NCI-H2171 treated with DMSO at 0.1 percent for 48 hours (cell line): Measurements from ENCODE around the gene ANO4.
"Not testable (repeated sequence)": the region's sequence is repeated elsewhere in the genome, so short reads cannot be mapped to it uniquely, and the experiment has no call there.

Source experiments
- DNase-seq: peaks from one replicate; lab custom pipeline; 2025; lab: John Stamatoyannopoulos, UW

ANO4 gene

DNA sequence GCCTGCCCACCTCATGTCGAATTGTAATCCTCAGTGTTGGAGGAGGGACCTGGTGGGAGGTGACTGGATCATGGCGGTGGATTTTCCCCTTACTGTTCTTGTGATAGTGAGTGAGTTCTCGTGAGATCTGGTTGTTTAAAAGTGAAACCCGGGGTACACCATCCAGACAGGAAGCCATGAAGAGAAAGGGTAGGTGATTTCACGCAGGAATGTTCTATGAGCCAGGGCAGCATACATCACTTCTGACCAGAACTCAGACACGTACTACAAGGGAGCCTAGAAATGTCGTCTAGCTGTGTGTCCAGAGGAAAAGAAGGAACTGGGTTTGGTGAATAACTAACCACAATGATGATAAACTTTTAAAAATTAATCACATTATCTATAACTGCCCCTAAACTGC lies 80.6 kb downstream of the ANO4 start:
- DNase-seq, result no peak

DNA sequence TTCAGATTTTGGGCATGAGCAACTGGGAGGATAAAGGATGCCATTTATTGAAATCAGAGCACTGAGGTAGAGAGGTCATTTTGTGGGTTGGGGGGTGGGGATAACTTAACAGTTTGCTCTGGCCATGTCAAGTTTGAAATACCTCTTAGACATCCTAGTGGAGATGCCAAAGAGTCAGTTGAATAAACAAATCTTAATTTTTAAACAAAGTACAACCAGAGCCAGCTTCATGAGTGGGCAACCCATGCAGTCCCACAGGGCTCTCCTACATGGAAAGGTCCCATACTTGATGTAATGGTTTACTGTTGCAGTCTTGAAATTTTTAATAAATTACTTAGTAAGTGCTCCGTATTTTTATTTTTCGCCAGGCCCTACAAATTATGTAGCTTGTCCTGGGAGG lies 81.2 kb downstream of the ANO4 start:
- no peak for DNase-seq

DNA sequence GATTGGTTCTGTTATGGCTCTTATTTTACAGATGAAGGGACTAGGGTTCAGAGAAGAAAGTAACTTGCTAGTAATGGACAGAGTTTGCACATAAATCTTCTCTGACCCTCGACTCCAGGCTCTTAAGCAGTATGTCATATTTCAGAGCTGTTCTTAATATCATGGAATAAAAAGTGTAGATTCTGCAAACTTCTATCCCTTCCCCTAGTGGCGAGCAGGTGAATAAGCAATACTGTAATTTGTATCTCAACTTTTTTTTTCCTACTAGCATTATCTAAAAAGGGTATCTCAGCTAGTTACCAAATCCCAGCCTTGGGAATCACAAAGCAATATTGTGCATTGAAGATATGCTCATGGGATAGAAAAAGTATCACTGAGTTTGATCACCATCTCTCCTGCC lies 83.2 kb downstream of the ANO4 start:
- no peak for DNase-seq

DNA sequence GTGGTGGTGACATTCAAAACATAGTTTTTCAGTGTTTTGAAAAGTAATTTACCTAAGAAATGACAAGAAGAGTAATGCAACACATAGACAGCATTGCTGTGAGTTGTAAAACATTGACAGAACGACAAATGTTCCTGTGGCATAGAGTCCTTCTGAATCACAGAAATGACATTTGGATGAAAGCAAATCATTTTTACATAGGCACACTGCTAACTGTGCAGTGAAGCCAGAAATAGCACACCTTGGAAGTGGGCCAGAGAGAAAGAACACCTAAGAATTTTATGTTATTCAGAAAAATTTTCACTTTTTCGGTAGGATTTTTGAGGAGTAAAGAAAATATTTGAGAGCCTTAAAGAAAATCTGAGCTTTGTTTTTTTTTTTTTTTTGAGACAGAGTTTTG lies 100.6 kb downstream of the ANO4 start:
- no peak for DNase-seq

DNA sequence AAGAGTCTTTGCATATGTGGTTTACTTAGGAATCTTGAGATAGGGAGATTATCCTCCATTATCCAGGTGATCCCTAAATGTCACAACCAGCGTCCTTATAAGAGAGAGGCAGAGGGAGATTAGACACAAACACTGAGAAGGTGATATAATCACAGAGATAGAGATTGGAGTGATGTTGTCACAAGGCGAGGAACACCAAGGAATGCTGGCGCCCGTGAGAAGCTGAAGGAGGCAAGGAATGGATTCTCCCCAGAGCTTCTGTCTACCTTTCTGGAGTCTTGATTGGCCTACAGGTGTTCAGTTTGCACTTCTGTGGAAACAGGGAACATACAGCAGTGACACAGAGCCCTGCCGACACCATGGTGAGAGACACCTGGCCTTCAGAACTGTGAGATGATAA lies 101.6 kb downstream of the ANO4 start:
- no peak for DNase-seq

DNA sequence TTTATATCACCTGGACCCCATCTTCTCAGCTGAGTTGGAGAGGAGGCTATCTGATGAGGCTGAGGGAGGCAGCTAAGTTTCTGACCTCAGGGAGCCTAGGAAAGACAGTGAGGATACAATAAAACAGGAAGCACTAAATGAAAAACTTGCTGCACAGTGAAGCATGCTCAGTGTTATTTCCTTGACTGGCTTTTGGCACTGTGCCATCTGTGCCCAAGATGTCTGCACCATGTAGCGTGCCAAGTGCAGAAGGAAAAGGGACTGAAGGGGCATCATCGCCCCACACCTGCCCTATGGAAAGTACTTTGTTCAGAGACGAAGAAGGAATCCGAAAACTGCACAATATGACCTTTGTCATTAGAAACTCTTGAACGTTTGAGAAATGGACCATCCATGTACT lies 102.7 kb downstream of the ANO4 start:
- DNase-seq, result peak; percentile 9

DNA sequence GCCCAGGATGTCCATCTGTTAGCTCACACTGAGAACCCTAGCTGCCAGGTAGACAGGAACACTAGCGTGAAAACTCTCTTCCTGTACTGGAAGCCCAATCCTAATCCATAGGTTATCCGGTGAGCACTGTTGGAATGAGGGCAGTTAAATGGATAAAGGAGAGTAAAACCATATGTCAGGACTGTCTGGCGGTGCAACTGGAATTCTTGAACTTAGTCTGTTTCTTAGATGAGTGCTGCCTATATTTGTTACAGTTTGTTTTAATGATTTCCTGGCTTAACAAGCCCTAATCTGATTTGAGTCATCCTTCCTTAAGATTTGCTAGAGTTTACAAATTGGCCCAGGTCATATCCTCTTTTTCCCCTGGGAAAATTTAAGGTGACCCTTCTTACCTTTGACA lies 104.7 kb downstream of the ANO4 start:
- DNase-seq, result no peak

DNA sequence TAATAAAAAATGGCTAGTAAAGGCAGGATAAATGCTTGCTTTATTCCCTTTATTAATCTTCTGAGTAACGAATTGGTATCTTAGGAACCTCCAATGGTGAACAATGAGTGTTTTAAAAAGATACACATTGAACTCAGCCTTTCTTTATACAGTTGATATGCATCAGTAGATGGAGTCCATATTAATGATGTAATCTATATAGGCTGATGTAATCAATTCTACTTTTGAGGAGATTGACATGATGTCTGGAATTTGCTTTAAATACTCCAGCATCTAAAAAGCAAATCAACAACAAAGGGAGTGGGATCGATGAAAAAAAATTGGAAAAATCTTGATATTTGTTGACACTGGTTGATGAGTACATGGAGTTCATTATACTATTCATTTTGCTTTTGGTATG lies 106.2 kb downstream of the ANO4 start:
- DNase-seq, result no peak

DNA sequence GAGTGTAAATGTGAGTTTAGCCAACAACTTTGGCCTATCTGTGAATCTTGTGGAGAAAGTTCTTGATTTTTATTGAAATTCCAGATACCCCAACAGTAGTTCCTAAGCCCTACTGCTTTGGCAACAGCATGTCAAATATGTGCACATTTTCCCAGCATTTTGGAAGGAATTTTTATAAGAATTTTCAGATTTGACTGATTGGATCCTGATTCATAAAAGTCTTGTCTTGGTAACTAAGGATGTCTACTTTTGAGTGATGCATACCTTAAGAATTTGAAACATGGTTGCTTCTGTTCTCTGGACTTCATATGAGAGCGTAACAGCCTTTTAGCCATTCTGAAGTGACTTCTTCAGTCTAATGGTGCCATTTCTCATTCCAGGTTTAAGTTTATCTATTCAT lies 106.7 kb downstream of the ANO4 start:
- DNase-seq, result no peak

DNA sequence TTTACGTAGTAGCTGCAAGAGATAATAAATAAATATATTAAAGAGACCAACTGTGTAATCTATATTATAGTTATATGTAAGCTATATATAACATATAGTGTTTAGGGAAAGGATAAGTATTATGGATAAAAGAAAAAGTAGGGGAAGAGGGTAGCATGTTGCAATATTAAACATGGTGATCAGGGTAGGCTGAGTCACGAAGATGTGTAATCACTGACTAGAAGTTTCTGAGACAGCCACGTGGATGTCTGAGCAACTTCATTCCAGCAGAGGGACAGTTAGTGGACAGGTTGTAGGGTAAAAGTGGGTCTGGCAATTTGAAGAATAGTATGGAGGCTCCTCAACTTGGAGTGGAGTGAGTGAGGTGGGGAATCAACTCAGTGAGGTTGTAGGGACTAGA lies 109.7 kb downstream of the ANO4 start:
- no peak for DNase-seq

DNA sequence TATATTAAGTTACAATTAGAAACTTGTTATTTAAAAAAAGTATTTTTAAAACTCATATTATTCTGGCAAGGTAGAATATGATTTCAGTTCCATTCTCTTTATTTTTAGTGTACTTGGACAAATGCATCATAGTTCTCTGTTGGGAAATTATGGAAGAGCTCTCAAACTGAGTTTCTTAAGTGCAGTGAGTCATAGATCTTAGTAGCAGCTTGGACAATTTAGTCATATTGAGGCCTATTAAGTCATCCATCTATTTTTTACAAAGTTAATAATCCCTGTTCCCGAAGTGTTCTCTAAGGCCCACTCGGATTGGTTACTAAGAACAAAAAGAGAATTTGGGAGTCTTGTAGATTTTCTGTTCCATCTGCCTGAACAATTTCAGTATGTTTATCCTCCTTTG lies 113.9 kb downstream of the ANO4 start:
- no peak for DNase-seq

DNA sequence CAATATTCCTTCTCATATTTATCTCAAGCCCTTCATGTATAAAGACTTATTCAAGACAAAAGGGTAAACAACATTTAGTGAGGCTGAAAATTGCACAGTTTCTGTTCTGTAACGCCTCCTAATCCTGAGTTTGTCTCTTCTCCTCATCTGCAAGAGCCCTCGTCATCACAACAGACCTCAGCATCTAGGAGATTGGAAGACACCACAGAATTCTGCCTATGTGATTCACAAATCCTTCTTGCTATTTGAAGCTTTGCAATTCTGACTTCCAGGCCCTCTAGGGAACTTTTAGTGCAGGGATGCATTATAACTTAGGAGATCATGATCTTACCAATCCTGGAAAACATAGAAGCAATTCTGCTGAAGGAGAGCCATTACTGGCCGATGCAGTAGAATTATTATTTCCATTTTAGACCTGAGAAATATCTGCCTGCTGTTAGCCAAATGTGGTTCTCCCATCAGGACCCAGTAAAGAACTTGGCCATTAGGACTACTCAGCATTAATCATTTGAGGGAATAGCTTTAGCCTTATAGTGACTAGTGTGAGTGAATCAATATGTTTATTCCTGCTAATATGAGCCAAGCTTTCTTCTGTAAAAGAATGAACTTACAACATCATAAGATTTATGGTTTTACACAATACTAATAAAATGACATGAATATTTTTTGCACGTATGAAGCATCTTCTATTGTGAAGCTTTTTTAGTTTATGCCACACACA lies 119.5 kb downstream of the ANO4 start:
- DNase-seq, result no peak

DNA sequence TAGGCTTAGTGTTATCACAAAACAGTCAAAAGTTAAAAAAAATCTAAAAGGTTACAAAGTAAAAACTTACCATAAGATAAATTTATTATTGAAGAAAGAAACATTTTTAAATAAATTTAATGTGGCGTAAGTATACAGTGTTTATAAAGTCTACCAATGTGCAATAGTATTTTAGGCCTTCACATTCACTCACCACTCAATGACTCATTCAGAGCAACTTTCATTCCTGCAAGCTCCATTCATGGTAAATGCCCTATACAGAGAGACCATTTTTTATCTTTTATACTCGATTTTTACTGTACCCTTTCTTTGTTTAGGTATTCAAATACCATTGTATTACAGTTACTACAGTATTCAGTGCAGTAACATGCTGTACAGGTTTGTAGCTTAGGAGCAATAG lies 124.5 kb downstream of the ANO4 start:
- no peak for DNase-seq

DNA sequence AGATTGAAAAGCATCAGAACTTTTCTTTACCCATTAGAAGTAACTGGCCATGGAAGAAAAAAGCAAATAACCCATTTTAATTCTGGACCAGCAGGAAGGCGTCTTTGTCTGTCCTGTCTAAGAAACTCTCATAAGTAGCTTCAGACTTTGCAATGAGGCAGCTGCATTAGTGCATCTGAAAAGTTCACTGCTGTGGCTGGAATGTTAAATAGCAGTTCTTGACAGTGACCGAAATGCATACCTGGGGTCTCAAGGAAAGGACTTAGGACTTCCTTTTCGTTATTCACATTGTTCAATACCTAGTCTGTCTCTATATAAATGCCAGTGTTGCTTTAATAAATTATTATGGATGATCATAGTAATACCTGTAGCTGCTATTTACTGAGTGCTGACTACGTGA lies 125.9 kb downstream of the ANO4 start:
- DNase-seq, result no peak

DNA sequence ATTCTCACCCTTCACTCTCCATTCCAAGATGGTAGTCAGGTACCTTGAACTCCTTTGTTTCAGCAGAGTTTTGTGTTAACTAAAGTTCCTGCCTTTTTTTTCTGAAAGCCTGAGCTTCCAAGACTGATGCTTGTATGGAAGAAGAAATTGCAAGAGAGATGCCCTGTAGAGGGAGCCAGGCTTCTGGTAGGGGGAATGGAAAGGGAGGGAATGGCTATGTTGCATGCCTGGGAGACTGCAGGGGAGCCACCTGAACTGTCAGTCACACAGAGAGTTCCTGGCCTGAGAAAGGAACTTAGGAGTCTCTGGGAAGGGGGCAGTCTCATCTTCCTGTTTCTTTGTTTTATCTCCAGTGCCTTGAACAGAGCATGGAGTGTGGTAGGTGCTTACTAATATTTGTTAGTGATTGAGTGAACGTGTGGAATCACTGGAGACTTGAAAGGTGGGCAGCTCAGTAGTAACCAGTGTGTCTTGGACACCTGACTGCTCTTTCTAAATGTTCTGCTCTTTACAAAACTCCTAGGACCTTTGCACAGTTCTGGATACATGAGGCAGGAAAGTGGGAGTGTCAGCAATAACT lies 132.2 kb downstream of the ANO4 start:
- peak; percentile 29 for DNase-seq

DNA sequence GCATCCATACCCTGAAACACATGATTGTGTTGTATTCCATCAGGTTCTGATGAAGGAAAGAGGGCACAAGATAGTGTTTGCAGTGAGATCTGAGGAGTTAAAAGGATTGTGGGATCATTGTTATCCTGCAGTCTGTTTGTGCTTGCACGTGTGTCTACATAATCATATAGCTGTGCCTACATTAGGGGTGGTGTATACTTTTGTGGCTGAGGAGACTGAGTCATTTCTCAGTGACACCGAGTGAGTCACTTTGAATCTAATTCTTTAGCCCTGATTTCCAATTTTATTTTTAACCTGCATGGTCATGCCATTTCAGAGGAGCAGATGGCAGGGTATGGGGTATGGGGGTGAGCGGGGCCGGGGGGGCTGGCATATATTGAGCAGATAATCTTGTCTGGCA lies 133.2 kb downstream of the ANO4 start:
- no peak for DNase-seq

DNA sequence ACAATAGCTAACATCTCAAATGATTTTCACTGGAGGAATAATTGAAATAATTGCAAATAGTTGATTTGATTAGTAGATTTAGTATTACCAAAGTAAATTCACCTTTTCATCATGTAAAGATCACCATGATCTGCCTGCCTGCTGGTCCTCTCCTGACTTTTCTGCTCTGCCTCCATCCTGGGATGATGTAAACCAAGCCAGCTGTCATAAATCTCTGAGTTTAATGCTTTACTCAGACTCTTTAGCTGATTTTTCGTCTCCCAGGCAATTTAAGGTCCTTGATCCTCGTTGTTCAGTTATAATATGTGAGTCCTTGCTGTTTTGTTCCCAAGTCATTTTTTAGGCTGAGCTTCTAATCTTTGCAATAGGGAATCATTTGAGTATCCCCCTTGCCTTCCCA lies 138.0 kb downstream of the ANO4 start:
- DNase-seq, result no peak

DNA sequence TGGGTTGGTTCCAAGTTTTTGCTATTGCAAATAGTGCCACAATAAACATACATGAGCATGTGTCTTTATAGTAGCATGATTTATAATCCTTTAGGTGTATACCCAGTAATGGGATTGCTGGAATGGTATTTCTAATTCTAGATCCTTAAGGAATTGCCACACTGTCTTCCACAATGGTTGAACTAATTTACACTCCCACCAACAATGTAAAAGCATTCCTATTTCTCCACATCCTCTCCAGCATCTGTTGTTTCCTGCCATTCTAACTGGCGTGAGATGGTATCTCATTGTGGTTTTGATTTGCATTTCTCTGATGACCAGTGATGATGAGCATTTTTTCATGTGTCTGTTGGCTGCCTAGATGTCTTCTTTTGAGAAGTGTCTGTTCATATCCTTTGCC lies 139.0 kb downstream of the ANO4 start:
- not testable (repeated sequence) for DNase-seq

DNA sequence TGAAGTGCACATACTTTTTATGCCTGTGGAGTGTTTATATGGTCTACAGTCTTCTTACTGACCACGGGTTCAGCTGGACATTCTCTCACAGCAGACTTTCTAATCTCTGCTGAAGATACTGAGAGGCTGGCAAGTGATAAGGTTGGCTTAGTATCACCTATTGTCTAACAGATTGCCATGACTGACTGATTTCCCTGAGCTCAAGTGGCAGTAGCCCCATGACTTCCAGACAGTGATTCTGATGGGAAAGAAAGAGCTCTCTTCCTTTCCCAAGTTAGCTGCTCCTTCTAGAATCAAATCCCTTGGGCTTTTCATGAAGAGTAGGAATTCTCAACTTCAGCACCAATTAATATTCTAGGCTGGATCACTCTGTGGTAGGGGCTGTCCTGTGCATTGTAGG lies 141.4 kb downstream of the ANO4 start:
- DNase-seq, result no peak

DNA sequence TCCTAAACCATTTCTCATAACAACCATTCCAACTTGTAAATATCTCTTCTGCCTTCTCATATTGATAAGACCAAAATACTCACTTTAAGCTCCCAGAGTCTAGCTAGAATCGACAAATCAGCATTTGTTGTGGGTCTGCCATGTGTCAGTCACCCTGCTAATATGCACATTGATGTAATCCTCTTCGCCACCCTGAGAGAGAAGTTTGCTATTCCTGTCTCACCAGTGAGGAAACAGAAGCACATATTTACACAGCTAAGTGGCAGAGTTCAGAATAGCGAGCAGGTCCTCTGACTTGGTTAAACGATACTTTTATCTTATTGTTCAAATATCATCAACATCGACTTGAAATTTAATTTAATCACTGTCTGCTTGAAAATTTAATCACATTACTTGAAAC lies 142.1 kb downstream of the ANO4 start:
- no peak for DNase-seq

DNA sequence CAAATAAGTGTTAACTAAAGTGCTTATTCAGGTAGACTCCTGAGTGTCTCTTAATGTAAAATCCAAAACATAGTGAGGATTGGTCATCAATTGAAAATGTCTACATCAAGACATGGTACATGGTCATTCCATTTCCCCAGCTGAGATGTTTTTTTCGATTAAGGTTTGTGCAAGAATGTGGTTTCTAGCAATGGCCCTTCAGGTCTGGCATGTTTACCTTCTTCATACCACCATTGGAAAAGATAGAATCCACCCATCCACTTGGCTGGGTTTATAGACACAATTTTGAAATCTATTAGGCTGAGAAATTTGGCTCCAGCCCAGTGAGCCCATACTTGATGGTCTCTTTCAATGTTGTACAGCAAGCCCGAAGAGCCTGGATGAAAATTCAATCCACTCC lies 145.9 kb downstream of the ANO4 start:
- no peak for DNase-seq

DNA sequence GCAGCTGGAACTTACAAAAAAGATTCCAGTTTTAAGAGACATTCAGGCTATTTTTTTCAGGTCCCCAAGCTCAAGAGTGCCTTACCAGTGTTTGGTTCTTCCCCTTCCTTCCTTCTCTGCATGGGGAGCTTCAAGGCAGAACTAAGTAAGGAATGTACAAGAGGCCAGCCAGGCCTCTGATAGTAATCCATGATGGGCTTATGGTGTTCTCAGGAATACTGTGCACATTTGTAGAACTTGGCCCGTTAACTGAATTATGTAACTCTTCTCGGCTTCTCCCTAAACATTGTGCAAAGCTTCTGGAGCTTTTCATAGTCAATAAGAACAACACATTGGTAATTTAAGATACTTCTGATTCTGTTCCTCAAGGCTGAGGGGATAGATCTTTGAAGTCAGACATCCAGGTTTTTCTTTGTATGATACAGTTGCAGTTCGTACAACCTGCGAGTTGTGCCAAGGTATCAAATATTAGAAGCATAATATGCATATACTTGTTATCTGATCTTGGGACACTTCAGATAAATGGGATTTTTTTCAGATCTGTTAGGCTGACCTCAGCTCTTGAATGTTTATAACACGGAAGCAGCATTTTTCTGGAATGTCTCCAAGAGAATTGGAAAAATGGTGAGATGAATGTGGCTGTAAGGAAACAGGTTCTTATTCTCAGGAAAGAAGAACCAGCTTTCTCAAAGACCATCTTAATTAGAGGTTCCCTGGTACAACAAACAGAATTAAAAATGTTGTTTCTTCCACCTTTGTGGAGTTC lies 148.6 kb downstream of the ANO4 start:
- no peak for DNase-seq

DNA sequence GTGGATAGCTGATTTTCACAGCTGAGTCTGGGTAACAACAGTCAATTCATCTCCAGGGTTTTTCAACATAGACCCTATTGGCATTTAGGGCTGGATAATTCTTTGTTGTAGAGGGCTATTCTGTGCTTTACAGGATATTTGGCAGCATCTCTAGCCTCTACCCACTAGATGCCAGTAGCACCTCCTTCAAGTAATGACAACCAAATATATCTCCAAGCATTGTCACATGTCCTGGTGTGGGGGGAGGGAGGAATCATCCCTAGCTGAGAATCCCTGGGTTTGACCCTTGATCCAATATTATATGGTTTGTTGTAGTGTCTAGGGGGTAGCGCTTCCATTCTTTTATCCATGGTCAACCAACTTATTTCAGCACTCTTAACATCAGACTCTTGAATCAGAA lies 157.2 kb downstream of the ANO4 start:
- DNase-seq, result no peak

DNA sequence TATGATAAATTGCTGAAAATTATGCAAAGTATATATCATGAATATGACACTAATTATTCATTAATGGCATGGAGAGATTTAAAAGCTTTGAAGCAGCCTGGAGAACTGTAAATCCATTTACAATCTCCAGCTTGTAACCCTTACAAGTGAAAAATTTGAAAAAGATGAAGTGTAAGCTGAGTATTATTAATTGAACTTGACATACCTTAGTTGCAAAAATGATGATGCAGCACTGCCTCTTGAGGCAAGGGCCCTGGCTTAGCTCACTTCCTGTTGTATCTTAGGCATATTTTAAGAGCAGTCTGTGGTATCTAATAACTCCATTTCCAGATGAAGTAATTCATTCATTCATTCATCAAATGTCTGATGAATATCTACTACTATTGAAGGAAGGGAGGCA lies 158.6 kb downstream of the ANO4 start:
- DNase-seq, result no peak
